ENCODE measurements around the gene F9. TPM values are rescaled to one million over a fixed set of nuclear protein-coding genes. Genes with fewer than 3 reads are reported as not detected.
"Not testable (repeated sequence)": the region's sequence is repeated elsewhere in the genome, so short reads cannot be mapped to it uniquely, and the experiment has no call there.

F9 gene
- total RNA-seq = not detected

GRCh38 chrX:139530550-139530949, at the start of gene F9:
F9 (plus strand) TSS chrX:139530739; CDS start chrX:139530765, 26 bp downstream.
- ATAC-seq = no peak

- ATAC-seq = no peak
Observed at GRCh38 chrX:139483699-139484098, 46.8 kb upstream of the F9 start.

DNA sequence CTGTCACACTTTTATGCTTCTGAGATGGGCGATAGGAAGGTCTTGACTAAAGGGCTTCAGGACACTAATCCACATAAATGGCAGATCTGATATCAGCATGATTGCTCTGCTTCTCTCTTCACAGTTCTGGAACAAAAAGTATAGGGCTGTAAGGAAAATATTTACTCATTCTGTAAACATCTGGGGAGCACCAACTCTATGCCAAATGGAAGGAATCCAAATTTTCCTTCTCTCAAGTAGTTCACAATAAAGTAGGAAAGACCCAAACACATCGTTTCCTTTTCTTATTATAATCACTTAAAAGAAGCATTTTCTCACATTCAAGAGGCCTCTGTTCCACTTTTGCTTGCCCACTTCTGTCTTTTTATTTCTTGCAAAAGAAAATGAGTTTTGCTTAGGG, 45.9 kb upstream of the F9 start:
- no peak for ATAC-seq

- ATAC-seq = no peak
Observed at GRCh38 chrX:139495324-139495723, 35.2 kb upstream of the F9 start.

DNA sequence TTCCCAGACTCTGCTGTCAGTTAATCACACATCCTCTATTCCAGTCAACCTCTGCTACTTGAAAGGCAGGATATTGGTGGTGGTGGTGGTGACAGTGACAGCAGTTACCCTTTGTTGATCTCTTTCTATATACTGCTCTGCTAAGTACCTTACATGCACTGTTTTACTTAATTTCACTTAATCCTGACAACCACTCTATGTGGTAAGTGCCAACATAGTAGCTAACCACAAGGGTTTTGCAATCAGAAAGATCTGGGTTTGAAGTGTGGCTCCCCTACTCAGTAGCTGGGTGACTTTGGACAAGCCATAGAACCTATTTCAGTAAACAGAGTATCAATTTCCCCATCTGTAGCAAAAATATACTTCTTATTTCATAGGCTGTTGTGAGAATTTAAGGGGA, 24.2 kb upstream of the F9 start:
- no peak for ATAC-seq

DNA sequence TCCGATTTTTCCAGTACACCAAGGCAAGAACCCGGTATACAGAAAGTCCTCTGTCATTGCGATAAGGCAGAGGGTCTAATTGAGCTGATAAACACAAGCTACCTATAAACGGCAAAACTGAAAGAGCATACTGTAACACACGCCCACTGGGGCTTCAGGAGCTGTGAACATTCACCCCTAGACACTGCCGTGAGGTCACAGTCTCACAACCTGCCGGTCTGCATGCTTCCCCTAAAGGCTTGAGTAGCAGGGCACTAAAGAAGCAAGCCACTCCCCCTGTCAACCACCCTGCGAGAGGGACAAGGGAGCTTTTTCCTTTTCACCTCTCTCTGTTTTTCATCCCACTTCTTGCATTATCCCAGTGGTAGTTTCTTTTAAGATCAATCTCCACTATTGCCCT, 22.4 kb upstream of the F9 start:
- no peak for ATAC-seq

DNA sequence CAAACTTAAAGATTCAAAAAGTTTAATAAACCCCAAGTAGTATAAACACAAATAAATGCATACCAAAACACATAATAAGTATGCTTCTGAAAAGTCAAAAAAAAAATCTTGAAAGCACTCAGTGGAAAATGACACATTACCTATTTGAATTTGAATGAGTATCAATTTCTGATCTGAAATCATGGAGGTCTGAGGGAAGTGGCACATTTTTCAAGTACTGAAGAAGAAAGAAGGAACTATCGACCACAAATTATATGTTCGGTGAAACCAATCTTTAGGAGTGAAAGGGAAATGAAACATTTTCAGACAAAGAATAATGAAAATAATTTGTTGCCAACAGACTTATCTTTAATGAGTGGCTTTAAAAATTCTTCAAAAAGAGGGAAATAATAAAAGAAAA, 12.1 kb upstream of the F9 start:
- no peak for ATAC-seq

DNA sequence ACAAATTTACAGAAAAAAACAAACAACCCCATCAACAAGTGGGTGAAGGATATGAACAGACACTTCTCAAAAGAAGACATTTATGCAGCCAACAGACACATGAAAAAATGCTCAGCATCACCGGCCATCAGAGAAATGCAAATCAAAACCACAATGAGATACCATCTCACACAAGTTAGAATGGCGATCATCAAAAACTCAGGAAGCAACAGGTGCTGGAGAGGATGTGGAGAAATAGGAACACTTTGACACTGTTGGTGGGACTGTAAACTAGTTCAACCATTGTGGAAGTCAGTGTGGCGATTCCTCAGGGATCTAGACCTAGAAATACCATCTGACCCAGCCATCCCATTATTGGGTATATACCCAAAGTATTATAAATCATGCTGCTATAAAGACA, 1.7 kb upstream of the F9 start:
- ATAC-seq = not testable (repeated sequence)

- no peak for ATAC-seq
Observed at GRCh38 chrX:139532834-139533233, 2.3 kb downstream of the F9 start.

- ATAC-seq = no peak
Observed at GRCh38 chrX:139533444-139533843, 2.9 kb downstream of the F9 start.

DNA sequence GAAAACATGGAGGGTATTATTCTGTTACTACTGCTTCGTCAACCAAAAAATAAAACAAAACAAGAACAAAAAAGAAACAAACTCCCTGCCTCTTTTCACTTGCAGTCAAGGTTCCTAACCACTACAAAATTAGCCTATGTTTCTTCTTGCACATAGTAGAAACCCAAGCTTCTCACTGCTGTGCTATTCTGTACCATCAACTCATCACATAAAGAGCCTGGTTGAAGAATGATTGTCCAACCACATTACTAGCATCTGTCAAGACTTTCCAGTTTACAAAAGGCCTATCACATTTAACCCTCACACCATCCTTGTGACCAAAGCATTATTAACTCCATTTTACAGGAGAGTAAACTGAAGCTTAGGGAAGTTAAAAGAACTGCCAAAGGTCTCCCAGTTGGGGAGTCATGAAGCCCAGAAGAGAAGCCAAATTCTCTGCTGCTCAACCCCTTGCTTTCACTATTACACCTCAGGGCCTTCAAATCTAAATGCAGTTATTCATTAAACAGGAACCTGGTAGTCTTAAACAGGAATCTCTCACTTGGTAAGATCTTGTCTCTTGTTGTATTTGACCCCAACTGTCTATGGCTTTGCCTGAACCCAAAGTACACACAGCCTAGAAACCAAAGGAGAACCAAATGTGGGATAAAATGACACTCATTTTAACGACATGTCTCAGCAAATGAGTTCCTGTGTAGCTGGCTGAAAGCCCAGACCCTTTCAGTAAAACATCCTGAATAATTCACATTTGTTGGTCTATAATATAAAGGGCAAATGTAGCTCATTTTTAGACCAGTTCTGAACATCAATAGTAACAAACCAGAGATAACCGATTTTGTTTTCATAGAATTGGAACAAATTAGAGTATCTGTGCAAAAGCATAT, 8.6 kb downstream of the F9 start:
- no peak for ATAC-seq

- no peak for ATAC-seq
Observed at GRCh38 chrX:139542652-139543051, 12.1 kb downstream of the F9 start.

GRCh38 chrX:139543920-139544319, 13.4 kb downstream of the F9 start:
- no peak for ATAC-seq

DNA sequence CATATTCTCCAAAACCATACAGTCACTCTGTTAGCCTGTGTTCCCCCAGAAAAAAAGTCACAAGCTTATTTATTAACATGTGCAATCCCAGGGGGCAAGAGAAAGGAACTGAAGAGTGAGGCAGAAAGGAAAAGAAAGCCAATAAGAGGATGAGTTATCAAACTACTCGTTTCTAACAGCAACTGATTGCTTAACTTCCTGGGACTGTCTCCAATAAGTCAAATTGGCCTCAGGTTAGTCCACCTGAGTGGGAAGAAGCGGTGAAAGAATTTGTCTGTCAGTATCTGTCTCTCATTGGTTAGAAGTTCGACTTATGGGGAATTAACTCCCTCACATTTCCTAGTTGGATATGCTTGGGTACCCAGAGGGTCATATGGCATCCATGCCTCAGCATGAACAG, 14.1 kb downstream of the F9 start:
- ATAC-seq = no peak

DNA sequence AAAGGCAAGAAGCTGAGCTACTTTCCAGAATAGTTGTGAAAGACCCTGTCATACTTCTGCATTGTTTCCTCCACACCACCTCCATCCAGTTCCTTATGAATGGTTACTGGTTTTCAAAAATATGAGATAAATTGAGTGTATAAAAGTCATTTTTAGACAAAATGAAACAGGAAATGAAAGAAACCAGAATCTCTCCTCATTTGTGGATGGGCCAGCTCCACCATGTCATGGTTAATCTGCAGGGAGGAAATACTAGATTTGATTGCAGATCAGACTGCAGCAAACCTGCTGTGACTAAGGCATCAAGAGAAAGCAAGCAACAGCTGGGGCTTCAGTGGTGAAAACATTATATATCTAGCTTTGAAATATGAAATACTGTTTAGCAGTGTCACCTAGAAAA, 23.8 kb downstream of the F9 start:
- no peak for ATAC-seq

DNA sequence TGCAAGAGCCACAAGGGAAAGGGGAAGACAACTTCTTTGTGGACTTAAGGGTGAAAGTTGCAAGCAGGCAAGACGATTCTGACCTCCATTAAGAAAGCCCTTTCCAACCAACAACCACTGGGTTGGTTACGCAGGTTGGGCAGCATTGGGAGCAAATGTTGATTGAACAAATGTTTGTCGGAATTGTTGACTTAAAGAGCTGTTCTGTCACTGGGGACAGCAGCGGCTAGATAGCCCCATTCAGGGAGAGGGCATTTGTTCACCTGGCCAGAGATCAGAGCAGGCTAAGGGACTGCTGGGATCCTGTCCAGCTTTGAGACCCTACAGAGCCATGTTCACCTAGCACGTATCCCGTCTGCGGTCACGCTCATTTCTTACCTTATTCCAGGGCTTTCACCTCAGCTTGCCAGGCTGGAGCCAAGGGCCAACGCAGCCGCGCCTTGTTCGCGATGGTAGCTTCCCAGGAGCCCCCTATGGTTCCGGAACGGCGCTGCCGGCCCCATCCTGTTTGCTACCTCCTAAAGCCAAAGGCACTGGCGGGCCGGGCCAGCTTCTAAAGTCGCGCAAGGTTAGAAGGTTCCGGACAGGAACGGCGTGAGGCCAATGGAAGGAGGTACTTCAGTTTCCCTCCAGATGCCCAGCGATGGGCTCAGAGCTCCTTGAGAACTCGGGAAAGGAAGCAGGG, 24.6 kb downstream of the F9 start:
- ATAC-seq = no peak

DNA sequence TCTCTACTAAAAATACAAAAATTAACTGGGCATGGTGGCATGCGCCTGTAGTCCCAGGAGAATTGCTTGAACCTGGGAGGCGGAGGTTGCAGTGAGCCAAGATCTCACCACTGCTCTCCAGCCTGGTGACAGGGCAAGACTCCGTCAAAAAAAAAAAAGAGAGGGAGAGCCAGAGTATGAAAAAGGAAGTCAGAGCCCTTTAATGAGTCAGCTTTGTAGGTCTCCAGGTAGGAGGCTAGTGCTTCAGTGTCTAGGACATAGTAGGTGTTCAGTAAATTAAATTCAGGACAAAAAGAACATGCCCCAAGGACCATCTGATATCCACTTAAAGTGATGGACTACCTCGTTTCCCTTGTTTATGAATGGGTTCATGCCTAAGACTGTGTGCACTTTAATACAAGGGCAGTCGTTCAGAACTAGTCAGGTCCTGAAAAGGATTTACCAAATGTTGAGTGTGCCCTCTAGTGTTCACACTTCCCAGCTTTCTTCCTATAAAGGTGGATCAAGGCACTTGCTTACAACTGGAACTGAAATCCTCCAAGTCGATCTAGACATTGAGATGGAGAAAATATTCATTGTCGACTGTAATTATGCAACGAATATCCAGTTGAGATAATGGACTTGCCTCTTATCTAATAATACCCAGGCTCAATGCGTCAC, 29.0 kb downstream of the F9 start:
- ATAC-seq = peak; percentile 59

DNA sequence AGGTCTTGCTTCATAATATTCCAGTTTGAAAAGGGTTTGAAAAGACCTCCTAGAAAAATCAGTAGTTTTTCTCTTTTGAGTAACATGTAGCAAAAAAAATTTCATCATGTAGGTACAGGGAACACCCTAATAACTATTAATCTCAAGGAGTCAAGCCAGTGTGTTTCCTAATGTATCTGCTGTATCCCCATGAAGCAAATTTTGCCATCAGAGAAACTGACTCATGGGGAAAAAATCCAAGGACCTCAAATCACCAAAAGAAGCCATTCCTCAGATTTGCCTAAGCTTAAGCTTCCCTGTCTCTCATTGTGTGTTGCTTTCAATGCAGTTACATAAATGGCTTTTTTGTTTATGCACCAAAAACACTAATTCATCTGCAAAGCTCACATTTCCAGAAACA, 29.7 kb downstream of the F9 start:
- no peak for ATAC-seq

GRCh38 chrX:139563251-139563650, 32.7 kb downstream of the F9 start:
- ATAC-seq = no peak

GRCh38 chrX:139566981-139567380, 36.4 kb downstream of the F9 start:
- no peak for ATAC-seq

DNA sequence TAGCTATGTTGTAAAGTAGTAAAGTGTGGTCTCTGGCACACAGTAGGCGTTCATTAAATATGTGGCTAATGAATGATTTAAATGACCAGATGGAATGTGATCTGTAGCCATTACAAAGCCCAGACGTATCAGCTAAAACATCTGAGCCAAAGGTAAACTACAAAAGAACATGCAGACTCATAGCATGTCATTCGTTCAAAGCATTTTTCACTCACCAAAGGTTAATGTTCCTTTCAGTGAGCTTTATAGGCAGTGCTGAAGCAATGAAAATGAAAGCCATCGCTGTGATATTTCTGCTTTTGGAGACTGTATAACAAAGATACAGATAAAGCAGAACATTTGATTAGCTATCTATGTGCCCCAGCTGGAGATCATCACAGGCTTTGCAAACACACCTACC, 50.5 kb downstream of the F9 start:
- no peak for ATAC-seq

DNA sequence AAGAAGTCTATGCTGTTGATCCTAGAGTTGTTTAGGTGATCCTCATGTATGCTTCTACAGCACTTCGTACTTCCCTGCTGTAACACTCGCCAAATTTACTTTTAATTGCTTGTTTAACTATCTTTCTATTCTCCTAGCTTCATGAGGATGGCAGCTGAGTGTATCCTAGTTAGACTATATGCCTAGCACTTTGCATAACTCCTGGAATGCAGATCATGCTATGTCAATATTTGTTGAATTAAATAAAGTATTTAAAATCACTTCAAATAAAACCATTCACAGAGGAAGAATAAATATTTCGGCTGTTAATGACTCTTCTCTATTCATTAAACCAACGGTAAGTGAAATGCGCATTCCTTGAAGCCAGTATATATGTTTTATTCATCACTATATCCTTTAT, 55.1 kb downstream of the F9 start:
- ATAC-seq = no peak

GRCh38 chrX:139596068-139596467, 65.5 kb downstream of the F9 start:
- ATAC-seq = no peak

DNA sequence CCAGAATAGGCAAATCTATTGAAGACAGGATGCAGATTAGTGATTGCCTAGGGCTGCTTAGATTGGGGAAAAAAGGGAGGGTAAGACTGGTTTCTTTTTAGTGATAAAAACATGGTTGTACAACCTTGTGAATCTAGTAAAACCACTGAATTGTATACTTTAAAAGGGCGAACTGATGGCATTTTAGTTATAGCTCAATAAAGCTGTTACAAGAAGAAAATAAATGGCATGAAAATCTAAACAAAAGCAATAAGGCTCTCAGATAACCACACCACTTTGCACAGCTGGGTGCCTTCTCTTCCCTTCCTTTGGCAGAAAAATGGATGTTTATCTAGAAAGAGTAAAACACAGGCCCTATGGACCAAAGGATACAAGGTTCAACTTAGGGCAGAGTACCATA, 69.6 kb downstream of the F9 start:
- ATAC-seq = no peak
